Upper lobe of right lung (tissue), 1 donor: ENCODE data around the gene CLDN19. TPM values are rescaled to one million over a fixed set of nuclear protein-coding genes. Genes with fewer than 3 reads are reported as not detected.
A peak's percentile ranks its signal among the peaks of the same experiment; 100 is the strongest.

Experiments
- ATAC-seq: fragments of 200-7000 bp; cut with Tn5 transposase; one replicate; pipeline ENCODE4 v1.9.1; 2020; ENCODE audit warnings: mild to moderate bottlenecking, moderate library complexity
- DNase-seq: peaks from one replicate; pipeline ENCODE4 v3.0.0-alpha.2; 2020
- H3K27ac ChIP-seq: fragments of 200-600 bp; one replicate; pipeline ENCODE4 v1.8.0; 2022
- H3K27me3 ChIP-seq: fragments of 200-600 bp; one replicate; pipeline ENCODE4 v1.8.0; 2022; ENCODE audit warnings: mild to moderate bottlenecking
- H3K36me3 ChIP-seq: fragments of 200-600 bp; one replicate; pipeline ENCODE4 v1.8.0; 2022
- H3K4me1 ChIP-seq: fragments of 200-600 bp; one replicate; pipeline ENCODE4 v1.8.0; 2022
- H3K4me3 ChIP-seq: fragments of 200-600 bp; one replicate; pipeline ENCODE4 v1.8.0; 2022; ENCODE audit warnings: mild to moderate bottlenecking
- H3K9me3 ChIP-seq: fragments of 200-600 bp; one replicate; pipeline ENCODE4 v1.8.0; 2022
- CTCF ChIP-seq: fragments of 200-600 bp; IDR thresholded peaks from one replicate; pipeline ENCODE4 v1.8.0; 2022; ENCODE audit warnings: antibody characterized with exemption
- intact Hi-C: fragments of 100-400 bp; cut with DNase I; formaldehyde crosslinking; loops from one replicate; pipeline ENCODE4 v1.11.0; 2022
- total RNA-seq: library from RNA; stranded (reverse); fragmentation: NEBNext Ultra II Directional; extraction: Animal tissue kit (Norgen Biotek cat#: 25700); gene quantifications from one replicate; pipeline ENCODE4 v1.2.1, GENCODE V29; 2021
- donor health status: DM: no; HTN: yes; CAD: no; lungs with severe emphysema.

The CLDN19 gene
- total RNA-seq, 1 donor from 2014 or later, result not detected

GRCh38 chr1:42750041-42750440, 10.0 kb upstream of the CLDN19 start:
- H3K27me3 ChIP-seq, result no peaks in the 10 kb centered on the region
- peaks cover 68% of the 10 kb centered on the region for H3K36me3 ChIP-seq
- H3K4me1 ChIP-seq, result no peaks in the 10 kb centered on the region
- no peak overlapping the region for H3K4me3 ChIP-seq
- intact Hi-C loops, result no loop called here
- no peaks in the 10 kb centered on the region for H3K9me3 ChIP-seq
- no peak for TF ChIP-seq CTCF
- H3K27ac ChIP-seq, result no peak overlapping the region
- DNase-seq, result peak; percentile 34
- ATAC-seq, result no peak

- intact Hi-C loops, result loop anchor here (10.0 kb wide), 1 partner anchor 154 kb away; no protein-coding TSS in a partner anchor
- H3K27ac ChIP-seq, result no peak overlapping the region
- H3K4me1 ChIP-seq, result no peaks in the 10 kb centered on the region
- H3K9me3 ChIP-seq, result no peaks in the 10 kb centered on the region
- ATAC-seq, result peak; percentile 64
- peak; percentile 25 for DNase-seq
- H3K27me3 ChIP-seq, result no peaks in the 10 kb centered on the region
- no peak overlapping the region for H3K4me3 ChIP-seq
- TF ChIP-seq CTCF, result no peak
- peaks cover 55% of the 10 kb centered on the region for H3K36me3 ChIP-seq
These were observed 8.7 kb upstream of the CLDN19 start for GRCh38 chr1:42748461-42749410.

- peak; percentile 3 for ATAC-seq
- Histone ChIP-seq H3K27me3 (no peaks in the 10 kb centered on the region), H3K4me1 (no peaks in the 10 kb centered on the region), H3K27ac (no peak overlapping the region), H3K36me3 (peaks cover 49% of the 10 kb centered on the region), H3K4me3 (no peak overlapping the region), H3K9me3 (no peaks in the 10 kb centered on the region)
- intact Hi-C loops, result loop anchor here (10.0 kb wide), 1 partner anchor 153 kb away; no protein-coding TSS in a partner anchor
- TF ChIP-seq CTCF, result no peak
- no peak for DNase-seq
These were observed 8.0 kb upstream of the CLDN19 start for GRCh38 chr1:42748021-42748420.

- intact Hi-C loops, result loop anchor here (10.0 kb wide), 1 partner anchor 152 kb away; no protein-coding TSS in a partner anchor
- no peak for DNase-seq
- peaks cover 40% of the 10 kb centered on the region for H3K36me3 ChIP-seq
- peak; percentile 55 for TF ChIP-seq CTCF
- peak; percentile 64 for ATAC-seq
- H3K4me1 ChIP-seq, result no peaks in the 10 kb centered on the region
- no peak overlapping the region for H3K4me3 ChIP-seq
- H3K27me3 ChIP-seq, result no peaks in the 10 kb centered on the region
- H3K9me3 ChIP-seq, result no peaks in the 10 kb centered on the region
- H3K27ac ChIP-seq, result no peak overlapping the region
These were observed 7.1 kb upstream of the CLDN19 start for GRCh38 chr1:42747125-42747524.

GRCh38 chr1:42746436-42747105, 6.5 kb upstream of the CLDN19 start:
- DNase-seq (no peak), ATAC-seq (no peak)
- H3K9me3 ChIP-seq, result no peaks in the 10 kb centered on the region
- H3K4me3 ChIP-seq, result no peak overlapping the region
- no peaks in the 10 kb centered on the region for H3K27me3 ChIP-seq
- no peak overlapping the region for H3K27ac ChIP-seq
- peaks cover 35% of the 10 kb centered on the region for H3K36me3 ChIP-seq
- intact Hi-C loops, result loop anchor here (10.0 kb wide), 1 partner anchor 152 kb away; no protein-coding TSS in a partner anchor
- no peak for TF ChIP-seq CTCF
- no peaks in the 10 kb centered on the region for H3K4me1 ChIP-seq
